ENCODE data around the gene NFATC1.

Gene NFATC1

DNA sequence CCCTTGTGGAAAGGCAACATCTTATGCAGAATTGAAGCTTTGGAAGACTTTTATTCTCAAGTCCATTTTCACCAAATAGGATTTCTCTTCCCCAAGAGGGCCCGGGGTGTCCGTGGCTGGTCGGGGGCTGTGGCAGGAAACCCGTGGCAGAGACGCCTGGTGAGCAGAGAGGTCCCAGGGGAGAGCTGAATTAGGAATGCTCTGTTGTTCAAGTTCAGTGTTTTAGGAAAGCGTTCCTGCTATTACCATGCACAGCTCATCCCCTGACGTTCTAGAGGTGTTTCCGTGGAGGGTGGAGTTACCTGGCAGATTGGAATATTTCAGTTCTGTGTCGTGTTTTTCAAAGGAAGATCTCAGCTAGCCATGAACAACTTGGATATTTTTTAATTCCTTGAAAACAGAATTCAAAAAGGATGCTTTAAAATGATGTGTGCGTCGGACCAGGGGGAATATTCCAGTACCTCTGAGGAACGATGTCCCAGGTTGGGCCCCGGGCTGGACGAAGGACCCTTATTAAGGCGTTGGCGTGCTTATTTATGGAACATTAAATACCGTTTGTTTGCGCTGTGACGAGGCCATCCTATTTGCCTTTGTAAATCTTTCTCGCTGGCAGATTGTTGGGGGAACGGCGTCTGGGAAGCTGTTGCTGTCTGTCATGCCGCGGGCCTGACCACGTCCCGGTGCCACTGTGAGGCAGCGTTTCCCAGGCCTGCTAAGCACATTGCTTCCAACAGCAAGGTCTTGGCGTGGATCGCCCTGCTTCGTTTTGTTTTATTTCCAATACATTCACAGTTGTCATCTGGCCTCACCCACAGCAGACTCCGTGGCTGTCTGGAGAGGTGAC lies 8.2 kb downstream of the NFATC1 start:
- H3K4me3 ChIP-seq (ENCODE audit: control insufficient read depth in 1 of 7, extremely low read depth in 1 of 7, insufficient read depth in 4 of 7, low read depth in 2 of 7, low read length in 6 of 7): peak overlapping the region in 5 of 7 experiments; percentile 29 to 64 (median 53)
- H3K27me3 ChIP-seq (replicated peaks in 2 of 5; ENCODE audit: control insufficient read depth in 4 of 5, insufficient read depth in 5 of 5, low read length in 4 of 5): no peaks in the 10 kb centered on the region
- peak in 1 of 3 donors; percentile 36 for DNase-seq
- H3K9me3 ChIP-seq (ENCODE audit: control extremely low read depth in 1 of 5, control insufficient read depth in 4 of 5, insufficient read depth in 2 of 5, low read depth in 1 of 5, low read length in 4 of 5): no peaks in the 10 kb centered on the region
- POLR2A ChIA-PET: interaction anchor here (0.7 to 1.5 kb wide), 2 partner anchors 10 to 105 kb away, joined by 3 read pairs; no protein-coding TSS in a partner anchor
- CTCF ChIA-PET: interaction anchor here (0.6 to 2.7 kb wide), 11 partner anchors 10 to 126 kb away, joined by 3 to 10 read pairs (median 4); no protein-coding TSS in a partner anchor
- 51% methylated on average over 28 of the region's 31 CpGs for WGBS (ENCODE audit: insufficient coverage)
- peaks cover 0 to 4% (median 3%) of the 10 kb centered on the region in 4 experiments for H3K36me3 ChIP-seq (ENCODE audit: control insufficient read depth in 4 of 4, insufficient read depth in 4 of 4, low read length in 3 of 4)
- peak overlapping the region in 1 of 2 experiments; percentile 58 for H3K27ac ChIP-seq (ENCODE audit: insufficient read depth in 1 of 2, low read depth in 1 of 2, low read length in 2 of 2, poor library complexity in 1 of 2, severe bottlenecking in 2 of 2)
- peaks cover 10 to 72% (median 70%) of the 10 kb centered on the region in 4 experiments for H3K4me1 ChIP-seq (ENCODE audit: control extremely low read depth in 1 of 4, control insufficient read depth in 4 of 4, insufficient read depth in 4 of 4, low read length in 3 of 4)

DNA sequence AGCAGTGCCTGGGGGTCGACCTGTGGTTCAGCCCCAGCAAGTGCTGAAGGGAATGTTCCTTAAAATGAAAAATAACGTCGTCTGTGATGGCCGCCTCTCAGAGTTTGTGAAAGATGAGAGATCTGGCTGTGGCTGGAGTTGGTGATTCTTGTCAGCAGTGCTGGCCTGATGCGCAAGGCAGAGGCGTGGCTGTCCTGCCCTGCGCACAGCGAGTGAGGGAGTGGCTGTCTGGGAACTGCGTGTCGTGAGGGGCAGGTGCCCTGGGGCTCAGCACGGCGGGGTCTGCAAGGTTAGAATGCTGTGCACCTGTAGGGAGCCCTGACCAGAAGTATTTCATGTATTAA lies 8.8 kb downstream of the NFATC1 start:
- Histone ChIP-seq H3K4me1 (ENCODE audit: control extremely low read depth in 1 of 4, control insufficient read depth in 4 of 4, insufficient read depth in 4 of 4, low read length in 3 of 4) (peaks cover 10 to 66% (median 64%) of the 10 kb centered on the region in 4 experiments), H3K9me3 (ENCODE audit: control extremely low read depth in 1 of 5, control insufficient read depth in 4 of 5, insufficient read depth in 2 of 5, low read depth in 1 of 5, low read length in 4 of 5) (no peaks in the 10 kb centered on the region), H3K36me3 (ENCODE audit: control insufficient read depth in 4 of 4, insufficient read depth in 4 of 4, low read length in 3 of 4) (peaks cover 0 to 4% (median 3%) of the 10 kb centered on the region in 4 experiments), H3K27ac (ENCODE audit: insufficient read depth in 1 of 2, low read depth in 1 of 2, low read length in 2 of 2, poor library complexity in 1 of 2, severe bottlenecking in 2 of 2) (peak overlapping the region in 1 of 2 experiments; percentile 79), H3K27me3 (replicated peaks in 2 of 5; ENCODE audit: control insufficient read depth in 4 of 5, insufficient read depth in 5 of 5, low read length in 4 of 5) (no peaks in the 10 kb centered on the region), H3K4me3 (ENCODE audit: control insufficient read depth in 1 of 7, extremely low read depth in 1 of 7, insufficient read depth in 4 of 7, low read depth in 2 of 7, low read length in 6 of 7) (peak overlapping the region in 1 of 7 experiments; percentile 11)
- WGBS (ENCODE audit: insufficient coverage): 95% methylated on average over 11 of the region's 12 CpGs
- ChIA-PET CTCF (interaction anchor here (1.0 to 2.7 kb wide), 5 partner anchors 10 to 104 kb away, joined by 3 to 10 read pairs (median 4); no protein-coding TSS in a partner anchor), POLR2A (interaction anchor here (1.5 kb wide), 1 partner anchor 11 kb away, joined by 3 read pairs; no protein-coding TSS in a partner anchor)
- DNase-seq: no peak

DNA sequence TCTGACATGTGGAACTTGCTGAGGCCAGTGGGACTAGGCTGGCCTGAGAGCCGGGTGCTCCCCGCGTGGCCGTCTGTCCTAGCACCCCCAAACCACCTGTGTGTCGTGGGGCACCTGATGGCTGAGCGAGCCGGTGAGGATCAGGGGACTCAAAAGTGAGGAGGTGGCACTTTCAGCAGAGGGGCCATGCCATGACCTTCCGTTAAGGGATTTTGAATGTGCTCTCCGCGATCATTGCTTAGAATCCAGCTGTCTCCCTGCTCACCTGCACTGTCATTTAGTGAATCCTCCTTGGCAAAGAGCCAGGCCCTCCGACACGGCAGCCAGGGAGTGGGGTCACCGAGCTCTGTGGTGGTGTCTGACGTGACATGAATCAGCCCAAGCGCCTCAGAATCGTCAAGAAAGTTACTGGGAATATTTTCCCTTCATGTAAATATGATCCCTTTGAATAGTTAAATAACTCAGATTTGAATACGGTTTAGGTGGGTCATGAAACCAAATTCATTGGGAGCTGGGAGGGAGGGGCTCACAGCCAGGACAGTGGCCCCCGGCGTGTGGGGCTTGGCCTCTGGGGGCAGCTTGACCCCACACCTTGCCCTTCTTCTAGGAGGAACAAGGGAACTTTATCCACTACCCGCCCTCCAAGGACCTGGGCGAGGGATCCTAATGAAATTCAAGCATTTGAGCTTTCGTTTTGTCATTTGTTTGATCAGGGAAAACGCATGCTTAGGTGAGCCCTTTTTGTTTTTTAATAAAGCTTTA lies 9.5 kb downstream of the NFATC1 start:
- H3K9me3 ChIP-seq (ENCODE audit: control extremely low read depth in 1 of 5, control insufficient read depth in 4 of 5, insufficient read depth in 2 of 5, low read depth in 1 of 5, low read length in 4 of 5): no peaks in the 10 kb centered on the region
- peak overlapping the region; percentile 47 to 79 for H3K27ac ChIP-seq (ENCODE audit: insufficient read depth in 1 of 2, low read depth in 1 of 2, low read length in 2 of 2, poor library complexity in 1 of 2, severe bottlenecking in 2 of 2)
- H3K4me3 ChIP-seq (ENCODE audit: control insufficient read depth in 1 of 7, extremely low read depth in 1 of 7, insufficient read depth in 4 of 7, low read depth in 2 of 7, low read length in 6 of 7): peak overlapping the region in 4 of 7 experiments; percentile 32 to 65 (median 51)
- WGBS (ENCODE audit: insufficient coverage): 81% methylated on average over 14 of the region's 23 CpGs
- CTCF ChIA-PET: interaction anchor here (0.9 to 2.7 kb wide), 8 partner anchors 8 to 119 kb away, joined by 3 to 10 read pairs (median 4); no protein-coding TSS in a partner anchor
- POLR2A ChIA-PET: interaction anchor here (1.3 to 1.5 kb wide), 2 partner anchors 9 to 12 kb away, joined by 3 to 8 read pairs; partner anchors contain the start of gene NFATC1
- H3K4me1 ChIP-seq (ENCODE audit: control extremely low read depth in 1 of 4, control insufficient read depth in 4 of 4, insufficient read depth in 4 of 4, low read length in 3 of 4): peaks cover 10 to 64% (median 60%) of the 10 kb centered on the region in 4 experiments
- H3K36me3 ChIP-seq (ENCODE audit: control insufficient read depth in 4 of 4, insufficient read depth in 4 of 4, low read length in 3 of 4): peaks cover 0 to 4% (median 3%) of the 10 kb centered on the region in 4 experiments
- no peaks in the 10 kb centered on the region for H3K27me3 ChIP-seq (replicated peaks in 2 of 5; ENCODE audit: control insufficient read depth in 4 of 5, insufficient read depth in 5 of 5, low read length in 4 of 5)
- no peak for DNase-seq

DNA sequence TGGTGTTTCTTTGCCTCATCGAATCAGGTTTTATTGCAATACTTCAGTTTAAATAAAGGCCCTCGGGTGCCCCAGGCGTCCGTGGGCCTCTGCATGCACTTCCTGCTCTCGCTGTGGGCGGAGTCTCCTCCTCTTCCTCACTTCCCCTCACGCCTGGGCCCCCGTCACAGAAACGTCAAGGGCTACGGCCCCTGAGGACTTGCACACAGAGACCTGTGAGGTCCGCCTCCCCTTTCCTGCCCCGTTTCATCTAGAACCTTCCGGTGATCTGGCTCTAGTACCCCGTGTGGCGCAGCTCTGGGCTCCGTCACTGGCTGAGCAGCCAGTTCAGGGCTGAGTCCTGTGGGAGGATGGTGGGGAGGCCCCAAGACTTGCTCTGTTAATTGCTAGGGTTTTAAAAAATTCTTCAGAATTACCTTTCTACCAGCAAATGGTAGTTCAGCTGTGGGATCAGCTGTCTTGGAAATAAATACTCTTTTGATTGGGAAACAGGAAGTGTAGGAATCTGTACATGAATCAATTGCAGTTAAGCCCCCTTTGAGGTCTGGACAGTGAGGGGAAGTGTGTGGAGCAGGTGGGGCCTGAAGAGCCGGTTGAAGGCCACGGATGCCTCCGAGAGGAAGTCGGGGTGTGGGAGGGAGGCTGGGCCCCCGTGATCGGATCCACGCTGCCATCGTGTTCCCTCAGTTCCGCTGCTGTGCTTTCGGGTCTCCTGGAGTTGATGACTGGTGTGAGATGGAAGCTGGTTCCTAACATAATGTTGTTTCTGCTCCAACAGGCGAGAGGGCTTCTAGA lies 10.2 kb downstream of the NFATC1 start:
- CTCF ChIA-PET: interaction anchor here (0.9 to 2.0 kb wide), 8 partner anchors 8 to 122 kb away, joined by 3 to 5 read pairs (median 4); no protein-coding TSS in a partner anchor
- Histone ChIP-seq H3K27ac (ENCODE audit: insufficient read depth in 1 of 2, low read depth in 1 of 2, low read length in 2 of 2, poor library complexity in 1 of 2, severe bottlenecking in 2 of 2) (peak overlapping the region; percentile 47 to 79), H3K27me3 (replicated peaks in 2 of 5; ENCODE audit: control insufficient read depth in 4 of 5, insufficient read depth in 5 of 5, low read length in 4 of 5) (no peaks in the 10 kb centered on the region), H3K4me1 (ENCODE audit: control extremely low read depth in 1 of 4, control insufficient read depth in 4 of 4, insufficient read depth in 4 of 4, low read length in 3 of 4) (peaks cover 10 to 62% (median 59%) of the 10 kb centered on the region in 4 experiments), H3K4me3 (ENCODE audit: control insufficient read depth in 1 of 7, extremely low read depth in 1 of 7, insufficient read depth in 4 of 7, low read depth in 2 of 7, low read length in 6 of 7) (peak overlapping the region in 5 of 7 experiments; percentile 3 to 65 (median 46)), H3K9me3 (ENCODE audit: control extremely low read depth in 1 of 5, control insufficient read depth in 4 of 5, insufficient read depth in 2 of 5, low read depth in 1 of 5, low read length in 4 of 5) (no peaks in the 10 kb centered on the region), H3K36me3 (ENCODE audit: control insufficient read depth in 4 of 4, insufficient read depth in 4 of 4, low read length in 3 of 4) (peaks cover 0 to 11% (median 8%) of the 10 kb centered on the region in 4 experiments)
- POLR2A ChIA-PET: interaction anchor here (1.3 kb wide), 1 partner anchor 10 kb away, joined by 8 read pairs; the partner anchor contains the start of gene NFATC1
- WGBS (ENCODE audit: insufficient coverage): 5% methylated on average over 17 of the region's 27 CpGs
- DNase-seq: peak; percentile 74 to 89 (median 84)

DNA sequence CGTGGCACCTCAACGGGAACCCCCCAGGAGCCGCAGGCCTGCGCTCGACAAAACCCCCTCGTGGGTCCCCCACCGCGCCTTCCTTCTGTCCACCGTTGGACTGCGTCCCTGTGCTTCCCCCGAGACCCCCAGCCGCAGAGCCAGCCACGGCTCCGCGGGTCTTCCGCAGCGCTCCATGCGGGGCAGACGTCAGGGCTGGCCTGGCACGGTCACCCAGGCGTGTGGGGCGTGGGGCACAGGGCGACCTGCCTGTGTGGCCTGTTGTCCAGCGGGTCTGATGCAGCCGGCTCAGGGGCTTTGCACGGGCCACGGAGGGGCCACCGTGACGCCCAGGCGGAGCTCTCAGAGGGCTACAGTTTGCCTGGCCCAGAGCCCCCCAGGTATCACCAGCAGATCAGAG lies 11.0 kb downstream of the NFATC1 start:
- POLR2A ChIA-PET: no interaction called here
- peak overlapping the region in 1 of 7 experiments; percentile 65 for H3K4me3 ChIP-seq (ENCODE audit: control insufficient read depth in 1 of 7, extremely low read depth in 1 of 7, insufficient read depth in 4 of 7, low read depth in 2 of 7, low read length in 6 of 7)
- no peaks in the 10 kb centered on the region for H3K9me3 ChIP-seq (ENCODE audit: control extremely low read depth in 1 of 5, control insufficient read depth in 4 of 5, insufficient read depth in 2 of 5, low read depth in 1 of 5, low read length in 4 of 5)
- peaks cover 0 to 15% (median 12%) of the 10 kb centered on the region in 4 experiments for H3K36me3 ChIP-seq (ENCODE audit: control insufficient read depth in 4 of 4, insufficient read depth in 4 of 4, low read length in 3 of 4)
- DNase-seq: no peak
- peaks cover 10 to 55% (median 52%) of the 10 kb centered on the region in 4 experiments for H3K4me1 ChIP-seq (ENCODE audit: control extremely low read depth in 1 of 4, control insufficient read depth in 4 of 4, insufficient read depth in 4 of 4, low read length in 3 of 4)
- over 99% methylated on average over 19 of the region's 30 CpGs for WGBS (ENCODE audit: insufficient coverage)
- CTCF ChIA-PET: interaction anchor here (1.0 to 2.0 kb wide), 6 partner anchors 10 to 121 kb away, joined by 3 to 5 read pairs (median 4); no protein-coding TSS in a partner anchor
- peak overlapping the region in 1 of 2 experiments; percentile 79 for H3K27ac ChIP-seq (ENCODE audit: insufficient read depth in 1 of 2, low read depth in 1 of 2, low read length in 2 of 2, poor library complexity in 1 of 2, severe bottlenecking in 2 of 2)
- no peaks in the 10 kb centered on the region for H3K27me3 ChIP-seq (replicated peaks in 2 of 5; ENCODE audit: control insufficient read depth in 4 of 5, insufficient read depth in 5 of 5, low read length in 4 of 5)

DNA sequence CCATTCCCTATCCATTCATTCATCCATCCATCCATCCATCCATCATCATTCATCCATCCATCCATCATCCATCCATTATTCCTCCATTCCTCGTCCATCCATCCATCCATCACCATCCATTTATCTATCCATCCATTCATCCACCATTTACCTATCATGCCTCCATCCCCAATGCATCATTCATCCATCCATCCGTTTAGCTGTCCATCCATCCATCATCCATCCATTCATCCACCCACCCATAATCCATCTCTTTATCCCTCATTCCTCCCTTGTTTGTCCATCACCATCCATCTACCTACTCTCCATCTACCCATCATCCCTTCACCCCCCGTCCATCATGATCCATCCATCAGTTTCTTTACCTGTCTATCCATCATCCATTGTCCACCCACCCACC lies 13.6 kb downstream of the NFATC1 start:
- Histone ChIP-seq H3K27ac (ENCODE audit: insufficient read depth in 1 of 2, low read depth in 1 of 2, low read length in 2 of 2, poor library complexity in 1 of 2, severe bottlenecking in 2 of 2) (no peak overlapping the region), H3K4me3 (ENCODE audit: control insufficient read depth in 1 of 7, extremely low read depth in 1 of 7, insufficient read depth in 4 of 7, low read depth in 2 of 7, low read length in 6 of 7) (no peak overlapping the region), H3K27me3 (replicated peaks in 2 of 5; ENCODE audit: control insufficient read depth in 4 of 5, insufficient read depth in 5 of 5, low read length in 4 of 5) (no peaks in the 10 kb centered on the region), H3K9me3 (ENCODE audit: control extremely low read depth in 1 of 5, control insufficient read depth in 4 of 5, insufficient read depth in 2 of 5, low read depth in 1 of 5, low read length in 4 of 5) (no peaks in the 10 kb centered on the region), H3K4me1 (ENCODE audit: control extremely low read depth in 1 of 4, control insufficient read depth in 4 of 4, insufficient read depth in 4 of 4, low read length in 3 of 4) (peaks cover 0 to 36% (median 27%) of the 10 kb centered on the region in 4 experiments), H3K36me3 (ENCODE audit: control insufficient read depth in 4 of 4, insufficient read depth in 4 of 4, low read length in 3 of 4) (peaks cover 4 to 39% (median 31%) of the 10 kb centered on the region in 4 experiments)
- WGBS (ENCODE audit: insufficient coverage): 100% methylated on average over 2 of the region's 3 CpGs
- ChIA-PET CTCF (no interaction called here), POLR2A (no interaction called here)
- DNase-seq: no peak
